ENCODE measurements around the gene PATL1.

The PATL1 gene

GRCh38 chr11:59607703-59608454, 61.0 kb downstream of the PATL1 start:
- Histone ChIP-seq H3K4me1 (ENCODE audit: control insufficient read depth, insufficient read depth, low read length) (peaks cover 19% of the 10 kb centered on the region), H3K9me3 (ENCODE audit: control insufficient read depth, low read length) (no peaks in the 10 kb centered on the region), H3K4me3 (ENCODE audit: low read length) (no peak overlapping the region), H3K27me3 (ENCODE audit: control insufficient read depth, insufficient read depth, low read length) (no peaks in the 10 kb centered on the region), H3K9ac (ENCODE audit: low read length) (no peak overlapping the region), H3K36me3 (ENCODE audit: control insufficient read depth, insufficient read depth, low read length) (peaks cover 11% of the 10 kb centered on the region)

- no peaks in the 10 kb centered on the region for H3K9me3 ChIP-seq (ENCODE audit: control insufficient read depth, low read length)
- H3K4me1 ChIP-seq (ENCODE audit: control insufficient read depth, insufficient read depth, low read length), result no peaks in the 10 kb centered on the region
- H3K9ac ChIP-seq (ENCODE audit: low read length), result no peak overlapping the region
- peaks cover 16% of the 10 kb centered on the region for H3K36me3 ChIP-seq (ENCODE audit: control insufficient read depth, insufficient read depth, low read length)
- H3K27me3 ChIP-seq (ENCODE audit: control insufficient read depth, insufficient read depth, low read length), result no peaks in the 10 kb centered on the region
- H3K4me3 ChIP-seq (ENCODE audit: low read length), result no peak overlapping the region
Measured at GRCh38 chr11:59602432-59602831, 66.4 kb downstream of the PATL1 start.

- Histone ChIP-seq H3K4me3 (ENCODE audit: low read length) (no peak overlapping the region), H3K27me3 (ENCODE audit: control insufficient read depth, insufficient read depth, low read length) (no peaks in the 10 kb centered on the region), H3K36me3 (ENCODE audit: control insufficient read depth, insufficient read depth, low read length) (peaks cover 15% of the 10 kb centered on the region), H3K9me3 (ENCODE audit: control insufficient read depth, low read length) (no peaks in the 10 kb centered on the region), H3K9ac (ENCODE audit: low read length) (no peak overlapping the region), H3K4me1 (ENCODE audit: control insufficient read depth, insufficient read depth, low read length) (no peaks in the 10 kb centered on the region)
Measured at GRCh38 chr11:59601788-59602187, 67.0 kb downstream of the PATL1 start.

- Histone ChIP-seq H3K36me3 (ENCODE audit: control insufficient read depth, insufficient read depth, low read length) (peaks cover 15% of the 10 kb centered on the region), H3K9me3 (ENCODE audit: control insufficient read depth, low read length) (no peaks in the 10 kb centered on the region), H3K4me3 (ENCODE audit: low read length) (no peak overlapping the region), H3K4me1 (ENCODE audit: control insufficient read depth, insufficient read depth, low read length) (no peaks in the 10 kb centered on the region), H3K27me3 (ENCODE audit: control insufficient read depth, insufficient read depth, low read length) (no peaks in the 10 kb centered on the region), H3K9ac (ENCODE audit: low read length) (no peak overlapping the region)
Measured at GRCh38 chr11:59600636-59601035, 68.2 kb downstream of the PATL1 start.

GRCh38 chr11:59600234-59600633, 68.6 kb downstream of the PATL1 start:
- Histone ChIP-seq H3K36me3 (ENCODE audit: control insufficient read depth, insufficient read depth, low read length) (peaks cover 15% of the 10 kb centered on the region), H3K4me1 (ENCODE audit: control insufficient read depth, insufficient read depth, low read length) (no peaks in the 10 kb centered on the region), H3K4me3 (ENCODE audit: low read length) (no peak overlapping the region), H3K9ac (ENCODE audit: low read length) (no peak overlapping the region), H3K9me3 (ENCODE audit: control insufficient read depth, low read length) (no peaks in the 10 kb centered on the region), H3K27me3 (ENCODE audit: control insufficient read depth, insufficient read depth, low read length) (no peaks in the 10 kb centered on the region)

- no peaks in the 10 kb centered on the region for H3K4me1 ChIP-seq (ENCODE audit: control insufficient read depth, insufficient read depth, low read length)
- no peak overlapping the region for H3K4me3 ChIP-seq (ENCODE audit: low read length)
- H3K9me3 ChIP-seq (ENCODE audit: control insufficient read depth, low read length), result no peaks in the 10 kb centered on the region
- no peak overlapping the region for H3K9ac ChIP-seq (ENCODE audit: low read length)
- no peaks in the 10 kb centered on the region for H3K27me3 ChIP-seq (ENCODE audit: control insufficient read depth, insufficient read depth, low read length)
- H3K36me3 ChIP-seq (ENCODE audit: control insufficient read depth, insufficient read depth, low read length), result peaks cover 15% of the 10 kb centered on the region
Measured at GRCh38 chr11:59598961-59599360, 69.9 kb downstream of the PATL1 start.

Data from mucosa of stomach (tissue), 1 donor.